Activated T-helper 2 cell treated with anti-CD3 and anti-CD28 coated beads, Interferon-gamma antibody, Interleukin-2, Interleukin-4, amounts not matched to agents 10 μg/mL and 5 μg/mL and 100 μg/mL, durations not matched to agents 14 hours and 24 hours and 36 hours (primary cell): ENCODE data around the gene ARHGAP31. TPM values are rescaled to one million over a fixed set of nuclear protein-coding genes. Genes with fewer than 3 reads are reported as not detected.
"Not testable (repeated sequence)": the region's sequence is repeated elsewhere in the genome, so short reads cannot be mapped to it uniquely, and the experiment has no call there.

Experiments
- DNase-seq: peaks from one replicate; pipeline ENCODE4 v3.0.0; 2021; ENCODE audit warnings: low spot score
- H3K27ac Mint-ChIP-seq: one replicate; pipeline ENCODE4 v1.8.0; 2021; ENCODE audit warnings: mixed read lengths
- H3K27me3 Mint-ChIP-seq: one replicate; pipeline ENCODE4 v1.8.0; 2021; ENCODE audit warnings: low read depth, mixed read lengths
- H3K36me3 Mint-ChIP-seq: one replicate; pipeline ENCODE4 v1.8.0; 2021; ENCODE audit warnings: low read depth, mixed read lengths
- H3K4me1 Mint-ChIP-seq: one replicate; pipeline ENCODE4 v1.8.0; 2021; ENCODE audit warnings: low read depth, mixed read lengths
- H3K4me3 Mint-ChIP-seq: one replicate; pipeline ENCODE4 v1.8.0; 2021; ENCODE audit warnings: low read depth, mild to moderate bottlenecking, moderate library complexity, mixed read lengths
- H3K9me3 Mint-ChIP-seq: one replicate; pipeline ENCODE4 v1.8.0; 2021; ENCODE audit warnings: mixed read lengths
- intact Hi-C: fragments of 100-400 bp; cut with micrococcal nuclease; formaldehyde crosslinking; loops from one replicate; pipeline ENCODE4 v1.15.1; 2023
- total RNA-seq: library from RNA; stranded (reverse); gene quantifications from 2 replicates; pipeline ENCODE4 v1.2.3, GENCODE V29; 2022

ARHGAP31 gene
- total RNA-seq, 1 donor from 2014 or later: 13.2 TPM

DNA sequence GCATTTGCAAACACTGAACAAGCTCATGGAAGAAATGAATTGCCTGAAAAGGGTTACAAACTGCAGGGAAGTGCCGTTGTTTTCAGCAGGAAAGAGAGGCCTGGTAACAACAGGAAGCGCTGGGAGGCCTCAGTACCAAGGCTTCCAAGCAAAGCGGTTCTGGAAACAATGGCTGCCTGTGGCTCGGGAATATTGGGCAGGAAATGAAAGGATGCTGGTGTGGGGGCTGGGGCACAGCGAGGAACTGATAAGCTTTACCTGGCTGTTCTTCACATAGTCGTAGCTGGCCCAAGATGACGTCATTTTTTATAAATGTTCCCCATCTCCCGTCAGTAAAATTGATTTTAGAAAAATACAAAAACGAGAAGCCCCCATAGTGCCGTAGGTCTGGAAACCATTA lies 55.9 kb downstream of the ARHGAP31 start:
- no peaks in the 10 kb centered on the region for H3K36me3 Mint-ChIP-seq

DNA sequence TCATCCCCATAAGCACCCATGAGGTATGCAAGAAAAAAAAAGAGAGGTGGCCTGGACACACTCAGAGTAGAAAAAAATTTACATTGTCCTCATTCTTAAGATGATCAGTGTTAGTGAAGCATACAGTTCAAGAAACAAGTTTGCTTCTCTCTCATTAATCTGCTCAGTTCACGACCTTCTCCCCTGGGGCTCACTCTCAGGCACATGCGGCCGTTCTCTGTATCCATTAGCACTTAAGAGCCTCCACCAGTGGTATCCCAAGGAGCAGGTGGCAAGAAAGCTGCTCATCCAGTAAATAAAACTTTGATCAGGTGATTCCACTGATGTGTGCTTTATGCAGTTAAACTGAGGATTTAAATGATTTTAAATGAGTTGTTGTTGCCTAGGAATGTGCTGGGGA lies 57.4 kb downstream of the ARHGAP31 start:
- Mint-ChIP-seq H3K9me3 (no peaks in the 10 kb centered on the region), H3K4me1 (peaks cover 19% of the 10 kb centered on the region), H3K36me3 (no peaks in the 10 kb centered on the region), H3K27ac (no peak overlapping the region), H3K27me3 (peaks cover 10% of the 10 kb centered on the region), H3K4me3 (no peak overlapping the region)
- intact Hi-C loops: loop anchor here (10.0 kb wide), 1 partner anchor 207 kb away; the partner anchor contains the start of gene TEX55
- DNase-seq: no peak

More for the DNA sequence above, 55.9 kb downstream of the ARHGAP31 start:
- intact Hi-C loops: loop anchor here (10.0 kb wide), 1 partner anchor 205 kb away; the partner anchor contains the start of gene TEX55
- no peaks in the 10 kb centered on the region for H3K9me3 Mint-ChIP-seq
- H3K4me1 Mint-ChIP-seq: peaks cover 19% of the 10 kb centered on the region
- no peak overlapping the region for H3K27ac Mint-ChIP-seq
- no peak for DNase-seq
- no peak overlapping the region for H3K4me3 Mint-ChIP-seq
- H3K27me3 Mint-ChIP-seq: peaks cover 10% of the 10 kb centered on the region

DNA sequence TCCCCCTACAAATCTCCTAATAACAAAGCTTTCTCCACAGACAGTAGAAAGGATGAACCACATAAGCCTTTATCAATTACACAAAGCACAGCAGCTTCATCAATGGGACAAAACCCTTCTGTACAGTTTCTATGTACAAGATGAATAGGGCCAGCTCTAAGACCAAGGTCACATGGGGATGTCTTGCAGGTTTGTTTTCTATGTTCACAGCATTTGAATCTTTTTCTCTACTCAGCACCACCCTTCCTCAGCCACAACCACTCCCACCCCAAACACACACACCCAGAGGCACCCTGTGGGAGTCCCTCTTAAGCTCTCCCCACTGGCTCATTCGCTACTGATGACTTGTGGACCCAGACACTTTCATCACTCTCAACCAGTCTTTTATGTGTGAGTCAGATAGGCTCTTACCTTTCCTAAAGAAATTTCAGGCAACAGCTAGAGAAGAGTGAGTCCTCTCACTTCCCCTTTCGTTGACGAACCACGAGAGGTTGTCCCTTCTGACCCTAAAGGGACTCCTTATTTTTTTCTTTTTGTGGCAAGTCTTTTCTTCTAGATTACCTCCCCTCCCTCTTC lies 57.9 kb downstream of the ARHGAP31 start:
- DNase-seq: no peak
- peaks cover 19% of the 10 kb centered on the region for H3K4me1 Mint-ChIP-seq
- H3K27ac Mint-ChIP-seq: no peak overlapping the region
- intact Hi-C loops: loop anchor here (2.0 to 10.0 kb wide), 2 partner anchors 57 to 207 kb away; partner anchors contain the start of genes ARHGAP31 and TEX55
- H3K36me3 Mint-ChIP-seq: no peaks in the 10 kb centered on the region
- peaks cover 8% of the 10 kb centered on the region for H3K27me3 Mint-ChIP-seq
- no peaks in the 10 kb centered on the region for H3K9me3 Mint-ChIP-seq
- no peak overlapping the region for H3K4me3 Mint-ChIP-seq

DNA sequence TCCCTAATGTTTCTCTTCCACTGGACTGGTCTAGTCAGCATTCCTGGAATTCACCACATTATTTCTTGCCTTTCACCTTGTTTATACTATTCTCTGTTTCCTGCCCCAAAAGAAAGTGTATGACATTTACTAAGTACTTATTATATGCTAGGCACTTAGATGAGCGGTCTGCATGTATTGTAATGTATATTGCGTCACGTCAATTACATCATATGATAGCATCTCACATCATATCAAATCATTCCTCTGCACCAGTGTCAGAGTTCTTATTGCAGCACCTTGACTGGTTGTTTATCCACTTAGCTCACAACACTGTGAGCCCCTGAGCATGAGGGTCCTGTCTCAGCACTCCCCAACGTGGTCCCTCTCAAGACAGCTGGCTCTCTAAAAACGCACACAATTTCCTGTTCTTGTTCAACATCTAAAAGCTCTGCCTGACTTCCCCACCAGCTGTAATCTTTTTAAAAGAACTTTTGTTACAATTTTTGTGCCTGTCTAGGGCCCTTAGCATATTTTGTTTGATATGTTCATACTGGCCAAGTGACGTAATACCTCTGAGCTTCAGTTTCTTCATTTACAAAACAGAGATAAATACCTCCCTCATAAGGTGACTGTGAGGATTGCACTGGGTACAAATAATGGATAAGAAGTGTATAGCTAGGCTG lies 58.8 kb downstream of the ARHGAP31 start:
- intact Hi-C loops: loop anchor here (1.0 to 10.0 kb wide), 3 partner anchors 58 to 208 kb away; partner anchors contain the start of genes ARHGAP31 and TEX55
- H3K4me3 Mint-ChIP-seq: no peak overlapping the region
- H3K27me3 Mint-ChIP-seq: peaks cover 6% of the 10 kb centered on the region
- no peak for DNase-seq
- peaks cover 19% of the 10 kb centered on the region for H3K4me1 Mint-ChIP-seq
- no peak overlapping the region for H3K27ac Mint-ChIP-seq
- no peaks in the 10 kb centered on the region for H3K9me3 Mint-ChIP-seq
- H3K36me3 Mint-ChIP-seq: no peaks in the 10 kb centered on the region

DNA sequence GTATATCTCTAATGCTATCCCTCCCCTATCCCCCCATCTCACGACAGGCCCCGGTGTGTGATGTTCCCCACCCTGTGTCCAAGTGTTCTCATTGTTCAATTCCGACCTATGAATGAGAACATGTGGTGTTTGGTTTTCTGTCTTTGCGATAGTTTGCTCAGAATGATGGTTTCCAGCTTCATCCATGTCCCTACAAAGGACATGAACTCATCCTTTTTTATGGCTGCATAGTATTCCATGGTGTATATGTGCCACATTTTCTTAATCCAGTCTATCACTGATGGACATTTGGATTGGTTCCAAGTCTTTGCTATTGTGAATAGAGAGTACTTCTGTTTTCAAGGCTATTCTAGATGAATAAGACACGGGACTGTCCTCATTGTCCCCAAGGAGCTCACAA lies 61.4 kb downstream of the ARHGAP31 start:
- DNase-seq, H3K27ac Mint-ChIP-seq, H3K36me3 Mint-ChIP-seq, H3K9me3 Mint-ChIP-seq, H3K27me3 Mint-ChIP-seq, H3K4me3 Mint-ChIP-seq: not testable (repeated sequence)
- H3K4me1 Mint-ChIP-seq: peaks cover 16% of the 10 kb centered on the region
- intact Hi-C loops: loop anchor here (10.0 kb wide), 1 partner anchor 211 kb away; the partner anchor contains the start of gene TEX55

DNA sequence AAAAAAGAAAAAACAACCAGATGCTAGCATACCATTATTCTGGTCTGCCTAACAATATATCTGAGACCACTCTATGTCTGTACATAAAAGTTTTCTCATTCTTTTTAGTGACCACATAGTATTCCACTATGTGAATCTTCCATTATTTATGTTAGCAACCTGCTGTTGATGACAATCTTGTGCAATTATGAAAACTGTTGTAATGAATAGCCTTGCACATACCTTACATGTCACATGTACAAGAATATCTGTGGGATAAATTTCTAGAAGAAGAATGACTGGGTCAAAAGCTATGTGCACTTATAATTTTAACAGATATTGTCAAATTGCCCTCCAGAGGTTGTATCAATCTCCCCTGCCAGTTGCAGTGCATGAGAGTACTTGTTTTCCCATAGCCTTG lies 62.5 kb downstream of the ARHGAP31 start:
- Mint-ChIP-seq H3K36me3 (no peaks in the 10 kb centered on the region), H3K4me1 (peaks cover 16% of the 10 kb centered on the region), H3K4me3 (no peak overlapping the region), H3K27me3 (no peaks in the 10 kb centered on the region), H3K9me3 (no peaks in the 10 kb centered on the region), H3K27ac (no peak overlapping the region)
- intact Hi-C loops: loop anchor here (10.0 kb wide), 1 partner anchor 212 kb away; the partner anchor contains the start of gene TEX55
- no peak for DNase-seq

DNA sequence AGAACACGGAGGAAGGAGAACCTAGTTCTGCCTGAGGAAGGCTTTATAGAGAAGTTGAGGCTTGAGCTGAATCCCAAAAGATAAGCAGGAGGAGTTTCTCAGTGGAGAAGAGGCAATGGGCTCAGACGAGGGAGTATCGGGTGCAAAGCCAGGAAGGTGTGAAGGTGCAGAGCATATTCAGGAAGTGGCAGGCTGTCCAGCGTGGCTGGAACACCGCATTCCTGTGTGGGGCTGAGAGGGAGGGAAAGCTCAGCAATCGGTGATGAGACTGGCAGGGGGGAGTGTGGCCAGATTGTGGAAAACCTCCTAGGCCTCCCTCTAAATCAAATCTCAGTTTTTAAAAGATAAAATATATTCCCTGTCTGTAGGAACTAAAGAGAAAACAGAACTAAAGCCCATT lies 63.0 kb downstream of the ARHGAP31 start:
- no peaks in the 10 kb centered on the region for H3K27me3 Mint-ChIP-seq

DNA sequence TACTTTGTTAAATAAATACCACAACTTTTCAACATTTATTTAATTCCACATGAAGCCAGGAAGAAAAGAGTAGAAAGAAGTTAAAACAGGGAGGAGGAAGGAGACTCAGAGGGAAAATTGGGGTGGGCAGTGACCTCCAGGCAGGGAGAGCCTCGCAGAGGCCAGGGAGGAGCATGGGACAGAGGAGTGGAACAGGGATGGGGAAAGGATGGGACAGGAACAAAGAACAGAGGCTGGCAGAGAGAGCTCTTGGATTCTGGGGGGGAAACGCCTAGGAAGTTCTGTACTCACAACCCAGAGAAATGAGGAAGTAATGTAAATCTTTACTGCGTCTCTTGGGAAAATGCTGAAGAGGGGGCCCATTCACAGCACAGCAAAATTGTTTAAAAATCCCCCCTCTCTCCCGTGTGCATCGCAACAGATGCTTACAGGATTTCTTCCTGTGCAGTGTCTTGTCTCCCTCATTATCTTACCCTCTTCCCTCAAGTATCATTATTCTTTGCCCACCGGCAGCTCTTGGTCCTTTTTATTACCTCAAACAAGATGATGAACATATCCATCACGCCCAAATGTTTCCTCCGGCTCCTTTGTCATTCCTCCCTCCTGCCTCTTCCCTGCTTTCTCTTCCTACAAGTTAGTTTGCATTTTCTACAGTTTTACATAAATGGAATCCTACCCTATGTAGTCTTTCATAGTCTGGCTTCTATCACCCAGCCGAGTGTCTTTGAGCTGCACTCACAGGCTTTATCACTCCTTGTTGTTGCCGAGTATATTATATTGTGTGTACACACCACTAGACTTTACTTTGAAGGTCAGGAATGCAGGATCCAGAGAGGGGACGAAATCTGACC lies 65.5 kb downstream of the ARHGAP31 start:
- no peaks in the 10 kb centered on the region for H3K4me1 Mint-ChIP-seq
- intact Hi-C loops: loop anchor here (10.0 kb wide), 1 partner anchor 215 kb away; the partner anchor contains the start of gene TEX55

More for the DNA sequence above, 63.0 kb downstream of the ARHGAP31 start:
- Mint-ChIP-seq H3K4me1 (peaks cover 12% of the 10 kb centered on the region), H3K27ac (no peak overlapping the region), H3K9me3 (no peaks in the 10 kb centered on the region), H3K4me3 (no peak overlapping the region), H3K36me3 (no peaks in the 10 kb centered on the region)
- intact Hi-C loops: loop anchor here (10.0 kb wide), 1 partner anchor 212 kb away; the partner anchor contains the start of gene TEX55
- no peak for DNase-seq

DNA sequence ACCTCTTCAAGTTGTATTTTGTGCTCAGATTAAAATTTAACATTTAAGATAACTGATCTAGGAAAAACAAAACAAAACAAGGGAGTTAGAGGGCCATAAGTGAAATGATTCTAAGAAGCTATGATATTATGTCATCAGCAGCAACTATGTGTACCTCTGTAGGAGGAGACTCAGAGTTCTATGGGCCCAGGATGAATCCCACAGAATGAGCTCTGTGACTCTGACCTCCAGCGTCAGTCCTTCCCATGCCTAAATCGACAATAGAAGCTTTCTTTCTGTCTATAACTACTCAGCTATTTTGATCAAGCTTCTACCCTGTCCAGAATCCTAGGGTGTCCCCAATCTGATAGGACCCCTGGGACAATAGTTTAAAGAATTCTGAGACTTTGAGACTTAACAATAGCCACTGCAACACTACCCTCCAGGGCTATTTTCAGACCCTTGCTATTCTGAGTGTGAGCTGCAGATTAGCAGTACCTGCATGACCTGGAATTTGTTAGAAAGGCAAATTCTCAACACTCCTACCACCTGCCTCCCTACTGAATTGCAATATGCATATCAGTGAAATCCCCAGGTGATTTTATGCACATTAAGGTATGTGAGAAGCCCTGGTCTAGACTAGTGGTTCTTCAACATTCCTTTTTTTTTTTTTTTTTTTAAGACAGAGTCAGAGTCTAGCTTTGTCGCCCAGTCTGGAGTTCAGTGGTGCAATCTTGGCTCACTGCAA lies 66.7 kb downstream of the ARHGAP31 start:
- intact Hi-C loops: no loop called here
- Mint-ChIP-seq H3K36me3 (no peaks in the 10 kb centered on the region), H3K27me3 (no peaks in the 10 kb centered on the region), H3K4me3 (no peak overlapping the region), H3K9me3 (no peaks in the 10 kb centered on the region), H3K27ac (no peak overlapping the region), H3K4me1 (no peaks in the 10 kb centered on the region)
- DNase-seq: no peak

More for the DNA sequence above, 65.5 kb downstream of the ARHGAP31 start:
- Mint-ChIP-seq H3K27ac (no peak overlapping the region), H3K36me3 (no peaks in the 10 kb centered on the region), H3K9me3 (no peaks in the 10 kb centered on the region), H3K4me3 (no peak overlapping the region), H3K27me3 (no peaks in the 10 kb centered on the region)
- no peak for DNase-seq

DNA sequence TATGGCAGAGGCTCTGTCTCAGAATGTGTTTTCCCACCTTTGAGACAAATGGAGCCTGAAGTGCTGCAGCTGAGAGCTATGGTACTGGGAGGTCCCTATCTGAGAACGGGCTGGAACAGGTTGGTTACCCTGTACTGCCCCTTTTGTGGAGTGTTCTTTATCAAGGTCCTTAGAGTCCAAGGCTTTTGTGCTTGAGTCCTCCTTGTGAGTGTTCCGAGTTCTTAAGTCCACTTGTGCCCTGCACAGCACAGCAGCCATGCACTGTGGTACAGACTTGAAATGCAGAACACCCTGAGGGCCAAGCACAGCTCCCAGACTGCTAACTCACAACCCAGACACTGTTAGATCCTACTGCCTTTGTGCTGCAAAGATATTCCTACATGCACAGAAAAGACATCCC lies 67.8 kb downstream of the ARHGAP31 start:
- intact Hi-C loops: no loop called here
- H3K4me3 Mint-ChIP-seq: no peak overlapping the region
- H3K9me3 Mint-ChIP-seq: no peaks in the 10 kb centered on the region
- H3K36me3 Mint-ChIP-seq: no peaks in the 10 kb centered on the region
- H3K27ac Mint-ChIP-seq: no peak overlapping the region
- no peaks in the 10 kb centered on the region for H3K27me3 Mint-ChIP-seq
- no peak for DNase-seq
- no peaks in the 10 kb centered on the region for H3K4me1 Mint-ChIP-seq

DNA sequence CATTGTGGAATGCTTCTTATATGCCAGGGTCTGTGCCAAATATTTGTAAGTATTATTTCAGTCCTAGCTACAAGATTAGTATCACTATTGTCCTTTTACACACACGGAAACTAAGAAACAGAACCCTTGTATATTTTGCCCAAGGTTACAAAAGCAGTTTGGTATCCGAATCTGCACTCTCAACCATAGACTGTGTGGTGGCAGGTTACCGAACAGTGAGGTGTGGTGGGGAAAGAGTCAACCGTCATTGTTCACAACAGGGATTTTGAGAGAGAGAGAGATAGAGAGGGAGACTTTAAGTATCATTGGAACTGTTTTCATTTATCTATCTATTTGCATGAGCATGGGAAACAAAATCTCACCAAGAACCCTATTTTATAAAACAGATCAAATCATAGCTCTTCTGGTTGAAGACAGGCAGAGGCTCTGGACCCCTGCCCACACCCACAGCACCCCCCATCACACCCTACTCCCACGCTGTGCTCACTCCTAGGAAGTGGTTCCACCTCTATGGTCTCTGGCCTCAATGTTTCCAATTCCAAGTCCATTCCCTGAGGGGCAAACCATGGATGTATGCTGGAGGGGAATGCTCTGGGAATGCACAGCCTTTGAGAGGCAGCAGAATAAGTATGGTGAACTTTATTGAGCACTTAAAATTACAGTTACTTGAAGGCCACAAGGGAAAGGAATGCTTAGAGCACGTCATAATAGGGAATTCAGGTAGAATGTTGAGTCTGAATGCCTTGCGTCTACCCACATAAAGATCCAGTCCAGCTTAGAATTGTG lies 69.0 kb downstream of the ARHGAP31 start:
- H3K4me1 Mint-ChIP-seq: no peaks in the 10 kb centered on the region
- H3K9me3 Mint-ChIP-seq: no peaks in the 10 kb centered on the region
- intact Hi-C loops: no loop called here
- DNase-seq: no peak
- H3K27ac Mint-ChIP-seq: no peak overlapping the region
- H3K27me3 Mint-ChIP-seq: no peaks in the 10 kb centered on the region
- peaks cover 3% of the 10 kb centered on the region for H3K36me3 Mint-ChIP-seq
- H3K4me3 Mint-ChIP-seq: no peak overlapping the region
